GM12892 (cell line): Measurements from ENCODE around the gene C9orf57.

Experiments
- POLR2A ChIP-seq: IDR thresholded peaks from 2 replicates; pipeline ENCODE4 v1.6.1; 2011; ENCODE audit warnings: low read depth, low read length, control low read depth
- POLR2AphosphoS5 ChIP-seq: IDR thresholded peaks from 2 replicates; pipeline ENCODE4 v1.6.1; 2011; ENCODE audit warnings: low read depth, low read length, control low read depth
- TAF1 ChIP-seq: IDR thresholded peaks from 2 replicates; pipeline ENCODE4 v1.6.1; 2011; ENCODE audit warnings: low read depth, mild to moderate bottlenecking, control low read depth, low read length, borderline replicate concordance

GRCh38 chr9:72041775-72042194, 18.6 kb downstream of the C9orf57 start:
- TF ChIP-seq POLR2A, result no peak
- TF ChIP-seq POLR2AphosphoS5, result no peak
- TF ChIP-seq TAF1, result no peak
